HCT116 (cell line): Measurements from ENCODE around the gene BTN1A1. TPM values are rescaled to one million over a fixed set of nuclear protein-coding genes. Genes with fewer than 3 reads are reported as not detected.

Experiments
- ATAC-seq: fragments of 200-7000 bp; cut with Tn5 transposase; 2 replicates; pipeline ENCODE4 v1.9.1; 2020; ENCODE audit warnings: mild to moderate bottlenecking, moderate library complexity
- BruUV-seq: library from RNA; stranded (reverse); fragments of 400-500 nt; replicated peaks from 2 replicates; lab custom pipeline; 2021; lab: Mats Ljungman, UMichigan
- CTCF ChIA-PET: fragments of 300-600 bp; sonication (Branson Sonifier 250); formaldehyde crosslinking; loops from one replicate; lab custom pipeline; 2021; ENCODE audit warnings: antibody characterized with exemption; lab: Charles Lee
- POLR2A ChIA-PET: fragments of 300-600, 350-600 bp; sonication (Branson Sonifier 250); formaldehyde crosslinking; loops from one replicate; lab custom pipeline; 2021; ENCODE audit warnings: antibody characterized with exemption; lab: Charles Lee
- RAD21 ChIA-PET, 2 experiments: fragments of 300-600 bp; sonication (Branson Sonifier 250); formaldehyde crosslinking; loops; one replicate each; lab custom pipeline; 2023; ENCODE audit warnings: low total read pairs in 2 of 2; ENCODE audit not compliant: uncharacterized antibody in 2 of 2, unreplicated experiment in 2 of 2, low non-redundant PET in 1 of 2; lab: Charles Lee
- DNase-seq: peaks from one replicate; pipeline ENCODE4 v3.0.0-alpha.2; 2010; ENCODE audit warnings: low read depth, low spot score
- H2AFZ ChIP-seq: fragments of 200-600 bp; shearing (Covaris generic), sonication (generic); 2 replicates; pipeline ENCODE4 v1.6.1; 2017; ENCODE audit warnings: low read depth, mixed run types, mixed read lengths, antibody characterized with exemption, low read length; ENCODE audit not compliant: poor library complexity, severe bottlenecking
- H3K27ac ChIP-seq: 2 replicates; pipeline ENCODE4 v1.5.1; 2012; ENCODE audit warnings: low read depth, low read length
- H3K27me3 ChIP-seq: fragments of 200-600 bp; sonication (generic); 2 replicates; pipeline ENCODE4 v1.6.1; 2016; ENCODE audit warnings: mixed run types, low read length, mixed read lengths; ENCODE audit not compliant: insufficient read depth
- H3K36me3 ChIP-seq, 2 experiments: fragments of 200-500 bp in 1 of 2; fragments of 200-600 bp in 1 of 2; sonication (Bioruptor generic) in 1 of 2; sonication (generic) in 1 of 2; 2 replicates each; pipeline versions ENCODE4 v1.5.1 to v1.6.1; 2014 to 2016; ENCODE audit warnings: low read length in 2 of 2, inconsistent platforms in 1 of 2, mixed read lengths in 1 of 2, mixed run types in 1 of 2; ENCODE audit not compliant: insufficient read depth in 2 of 2, control insufficient read depth in 1 of 2
- H3K4me1 ChIP-seq, 2 experiments: fragments of 200-600 bp in 1 of 2; sonication (generic) in 1 of 2; 2 replicates each; pipeline versions ENCODE4 v1.5.1 to v1.6.1; 2012 to 2017; ENCODE audit warnings: low read length in 2 of 2, inconsistent platforms in 1 of 2, mild to moderate bottlenecking in 1 of 2, mixed read lengths in 1 of 2, mixed run types in 1 of 2, moderate library complexity in 1 of 2; ENCODE audit not compliant: insufficient read depth in 2 of 2, control insufficient read depth in 1 of 2
- H3K4me2 ChIP-seq: fragments of 200-600 bp; sonication (generic); 2 replicates; pipeline ENCODE4 v1.6.1; 2017; ENCODE audit warnings: mixed run types, low read length, mixed read lengths
- H3K4me3 ChIP-seq, 2 experiments: fragments of 200-600 bp in 1 of 2; sonication (generic) in 1 of 2; replicated peaks in 1 of 2; 2 replicates each; pipeline ENCODE4 v1.5.1; 2011 to 2016; ENCODE audit warnings: low read length in 2 of 2, control low read depth in 1 of 2, low read depth in 1 of 2, mild to moderate bottlenecking in 1 of 2, mixed read lengths in 1 of 2, mixed run types in 1 of 2
- H3K79me2 ChIP-seq: fragments of 200-600 bp; sonication (generic); 2 replicates; pipeline ENCODE4 v1.6.1; 2017; ENCODE audit warnings: mild to moderate bottlenecking, mixed run types, low read length, moderate library complexity, mixed read lengths; ENCODE audit not compliant: insufficient read depth
- H3K9ac ChIP-seq: fragments of 200-600 bp; sonication (generic); 2 replicates; pipeline ENCODE4 v1.6.1; 2016; ENCODE audit warnings: low read length, mixed read lengths
- H3K9me2 ChIP-seq: fragments of 200-600 bp; sonication (generic), shearing (Covaris generic); 2 replicates; pipeline ENCODE4 v1.6.1; 2017; ENCODE audit warnings: mixed run types, mild to moderate bottlenecking, moderate library complexity; ENCODE audit not compliant: insufficient read depth
- H3K9me3 ChIP-seq, 2 experiments: fragments of 200-500 bp in 1 of 2; fragments of 200-600 bp in 1 of 2; sonication (Bioruptor generic) in 1 of 2; sonication (generic) in 1 of 2; 2 replicates each; pipeline ENCODE4 v1.6.1; 2014 to 2017; ENCODE audit warnings: low read length in 2 of 2, mixed read lengths in 2 of 2, inconsistent platforms in 1 of 2, low read depth in 1 of 2, mild to moderate bottlenecking in 1 of 2, mixed run types in 1 of 2, moderate library complexity in 1 of 2; ENCODE audit not compliant: control insufficient read depth in 1 of 2, insufficient read depth in 1 of 2
- H4K20me1 ChIP-seq: fragments of 200-600 bp; sonication (generic), shearing (Covaris generic); 2 replicates; pipeline ENCODE4 v1.6.1; 2017; ENCODE audit warnings: mixed run types, mild to moderate bottlenecking, moderate library complexity; ENCODE audit not compliant: insufficient read depth
- ATF3 ChIP-seq: IDR thresholded peaks from 2 replicates; pipeline ENCODE4 v1.6.1; 2012
- CBX3 ChIP-seq: IDR thresholded peaks from 2 replicates; pipeline ENCODE4 v1.6.1; 2012; ENCODE audit warnings: low read depth
- CEBPB ChIP-seq: IDR thresholded peaks from 2 replicates; pipeline ENCODE4 v1.6.1; 2012; ENCODE audit warnings: low read depth
- CTCF ChIP-seq, 3 experiments: fragments of 200-600 bp in 1 of 3; sonication (generic) in 1 of 3; IDR thresholded peaks in 2 of 3; conservative IDR thresholded peaks in 1 of 3; 2 replicates each; pipeline ENCODE4 v1.5.1; 2012 to 2017; ENCODE audit warnings: low read depth in 2 of 3, low read length in 2 of 3, antibody characterized with exemption in 1 of 3, borderline replicate concordance in 1 of 3, control low read depth in 1 of 3, mild to moderate bottlenecking in 1 of 3, mixed read lengths in 1 of 3, mixed run types in 1 of 3, moderate library complexity in 1 of 3; ENCODE audit not compliant: insufficient read depth in 1 of 3
- EGR1 ChIP-seq: IDR thresholded peaks from 2 replicates; pipeline ENCODE4 v1.6.1; 2012; ENCODE audit warnings: low read depth
- EZH2phosphoT487 ChIP-seq: fragments of 200-600 bp; IDR thresholded peaks from 2 replicates; pipeline ENCODE4 v1.6.1; 2018; ENCODE audit warnings: antibody characterized with exemption, borderline replicate concordance
- FOSL1 ChIP-seq: IDR thresholded peaks from 2 replicates; pipeline ENCODE4 v1.6.1; 2012; ENCODE audit warnings: low read depth
- RAD21 ChIP-seq: IDR thresholded peaks from 2 replicates; pipeline ENCODE4 v1.6.1; 2012; ENCODE audit warnings: low read depth, mild to moderate bottlenecking
- SP1 ChIP-seq: IDR thresholded peaks from 2 replicates; pipeline ENCODE4 v1.6.1; 2012; ENCODE audit warnings: low read depth
- SRF ChIP-seq: IDR thresholded peaks from 2 replicates; pipeline ENCODE4 v1.6.1; 2012; ENCODE audit warnings: low read depth
- YY1 ChIP-seq: IDR thresholded peaks from 2 replicates; pipeline ENCODE4 v1.6.1; 2011; ENCODE audit warnings: low read length, low read depth, moderate library complexity, mild to moderate bottlenecking; ENCODE audit not compliant: insufficient replicate concordance; ENCODE audit errors: extremely low read depth
- ZNF274 ChIP-seq: fragments of 200-500 bp; sonication (Bioruptor generic); IDR thresholded peaks from 2 replicates; pipeline ENCODE4 v1.6.1; 2014; ENCODE audit warnings: mild to moderate bottlenecking, low read depth, low read length, inconsistent platforms
- intact Hi-C: fragments of 100-400 bp; cut with micrococcal nuclease; formaldehyde crosslinking; loops from 2 replicates; pipeline ENCODE4 v1.10.0; 2022
- total RNA-seq: library from RNA; stranded (reverse); gene quantifications from one replicate; pipeline ENCODE4 v1.2.1, GENCODE V29; 2021; ENCODE audit not compliant: unreplicated experiment
- TF ChIP-seq, protein P1 (sequence below): IDR thresholded peaks from 2 replicates; pipeline ENCODE4 v1.6.1; 2011; ENCODE audit warnings: mild to moderate bottlenecking, low read length, moderate library complexity; ENCODE audit not compliant: insufficient replicate concordance; ENCODE audit errors: extremely low read depth
- TF ChIP-seq, protein P2 (sequence below): IDR thresholded peaks from 2 replicates; pipeline ENCODE4 v1.6.1; 2012; ENCODE audit warnings: low read depth

BTN1A1 gene
- total RNA-seq, 1 experiment from 2014 or later: 0.32 TPM

DNA sequence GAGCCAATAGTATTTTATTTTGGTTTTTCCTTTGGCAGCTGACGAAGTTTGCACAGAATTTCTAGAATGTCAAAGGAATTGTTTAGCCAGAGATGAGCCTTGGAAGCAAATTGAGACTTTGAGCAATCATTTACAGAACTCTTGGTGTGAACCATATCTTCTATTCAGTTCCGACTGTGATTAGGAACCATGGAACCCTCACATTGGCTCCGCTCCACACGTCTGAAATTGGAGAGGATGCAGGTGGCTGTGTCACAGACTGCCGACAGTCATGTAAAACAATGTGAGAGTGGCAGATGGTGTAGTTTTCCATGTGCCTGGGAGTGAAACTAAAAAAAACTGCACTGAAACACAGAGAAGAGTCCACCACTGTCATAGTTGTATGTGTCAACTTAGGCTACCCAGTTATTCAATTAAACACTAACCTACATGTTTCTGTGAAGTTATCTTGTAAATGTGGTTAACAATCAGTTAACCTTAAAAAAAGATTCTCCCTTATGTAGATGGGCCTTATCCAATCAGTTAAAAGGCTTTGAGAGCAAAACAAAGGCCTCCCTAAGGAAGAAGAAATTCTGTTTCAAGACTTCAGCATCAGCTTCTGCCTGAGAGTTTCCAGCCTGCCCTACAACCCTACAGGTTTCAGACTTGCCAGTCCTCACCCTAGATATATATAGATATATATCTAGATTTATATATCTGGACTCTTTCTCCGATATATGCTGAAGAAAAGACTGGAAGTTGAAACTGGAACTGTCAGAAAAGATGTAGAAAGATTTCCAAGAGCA is 34.8 kb downstream of the BTN1A1 start (continued):
- no peak for TF ChIP-seq YY1
- no peak for TF ChIP-seq RAD21
- TF ChIP-seq CEBPB: no peak
- TF ChIP-seq FOSL1: no peak

DNA sequence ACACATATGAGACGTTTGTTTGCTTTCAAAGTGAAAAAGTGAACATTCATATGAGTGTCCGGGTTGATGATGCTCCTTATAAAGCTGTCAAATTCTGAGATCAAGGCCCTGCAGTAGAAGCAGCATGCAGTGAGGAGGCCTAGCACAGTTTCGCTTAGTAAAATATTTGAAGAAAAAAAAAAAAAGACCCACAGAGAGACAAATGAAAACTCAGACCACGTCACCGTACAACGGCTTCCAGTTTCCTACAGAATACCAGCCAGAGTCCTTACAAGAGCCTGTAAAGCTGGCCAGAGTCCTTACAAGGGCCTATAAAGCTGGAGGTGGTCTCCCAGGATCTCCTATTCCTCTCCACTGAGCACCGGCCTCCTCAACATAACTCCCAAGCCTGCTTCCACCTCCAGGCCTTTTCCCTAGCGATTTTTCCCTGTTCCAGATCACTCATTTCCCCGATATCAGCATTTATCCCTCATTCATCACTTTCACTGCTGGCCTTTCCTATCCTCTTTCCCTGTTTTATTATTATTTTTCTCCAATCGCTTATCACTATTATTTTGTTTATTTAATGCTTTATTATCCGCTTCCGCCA is 36.6 kb downstream of the BTN1A1 start:
- H3K4me3 ChIP-seq: peak overlapping the region; percentile 19 to 49; a peak in 3 of 4 replicates
- ChIA-PET POLR2A (interaction anchor here (1.3 to 1.6 kb wide), 4 partner anchors 16 to 208 kb away, joined by 3 to 8 read pairs (median 6); no protein-coding TSS in a partner anchor), CTCF (interaction anchor here (0.9 to 2.0 kb wide), 2 partner anchors 35 to 195 kb away, joined by 3 to 7 read pairs; no protein-coding TSS in a partner anchor), RAD21 (interaction anchor here in 1 of 2 experiments (0.9 kb wide), 1 partner anchor 195 kb away, joined by 3 read pairs; no protein-coding TSS in a partner anchor)
- peak overlapping the region; percentile 45 for H3K9ac ChIP-seq
- peaks cover 14 to 53% of the 10 kb centered on the region in 2 experiments for H3K4me1 ChIP-seq
- no peaks in the 10 kb centered on the region for H4K20me1 ChIP-seq
- intact Hi-C loops: loop anchor here (1.0 to 10.0 kb wide), 4 partner anchors 32 to 362 kb away; no protein-coding TSS in a partner anchor
- no peaks in the 10 kb centered on the region for H3K9me2 ChIP-seq
- no peaks in the 10 kb centered on the region for H3K27me3 ChIP-seq
- DNase-seq (no peak), ATAC-seq (no peak)
- no peaks in the 10 kb centered on the region for H3K36me3 ChIP-seq
- H3K4me2 ChIP-seq: peak overlapping the region; percentile 90
- peak overlapping the region; percentile 97 for H2AFZ ChIP-seq
- H3K79me2 ChIP-seq: peaks cover 34% of the 10 kb centered on the region
- no TSS peak for BruUV-seq
- peak overlapping the region; percentile 72 for H3K27ac ChIP-seq
- H3K9me3 ChIP-seq: no peaks in the 10 kb centered on the region
- TF ChIP-seq EZH2phosphoT487 (no peak), ZNF274 (no peak), ATF3 (no peak), CEBPB (no peak), EGR1 (no peak), SP1 (no peak), SRF (no peak), CBX3 (no peak), CTCF (IDR thresholded peaks at IDR 0.05 in 2 of 3, conservative IDR thresholded peaks at IDR 0.05 in 1 of 3; ENCODE audit: borderline replicate concordance in 1 of 3, insufficient read depth in 1 of 3, low read depth in 2 of 3, low read length in 2 of 3) (no peak), YY1 (no peak)
- TF ChIP-seq, protein P1, sequence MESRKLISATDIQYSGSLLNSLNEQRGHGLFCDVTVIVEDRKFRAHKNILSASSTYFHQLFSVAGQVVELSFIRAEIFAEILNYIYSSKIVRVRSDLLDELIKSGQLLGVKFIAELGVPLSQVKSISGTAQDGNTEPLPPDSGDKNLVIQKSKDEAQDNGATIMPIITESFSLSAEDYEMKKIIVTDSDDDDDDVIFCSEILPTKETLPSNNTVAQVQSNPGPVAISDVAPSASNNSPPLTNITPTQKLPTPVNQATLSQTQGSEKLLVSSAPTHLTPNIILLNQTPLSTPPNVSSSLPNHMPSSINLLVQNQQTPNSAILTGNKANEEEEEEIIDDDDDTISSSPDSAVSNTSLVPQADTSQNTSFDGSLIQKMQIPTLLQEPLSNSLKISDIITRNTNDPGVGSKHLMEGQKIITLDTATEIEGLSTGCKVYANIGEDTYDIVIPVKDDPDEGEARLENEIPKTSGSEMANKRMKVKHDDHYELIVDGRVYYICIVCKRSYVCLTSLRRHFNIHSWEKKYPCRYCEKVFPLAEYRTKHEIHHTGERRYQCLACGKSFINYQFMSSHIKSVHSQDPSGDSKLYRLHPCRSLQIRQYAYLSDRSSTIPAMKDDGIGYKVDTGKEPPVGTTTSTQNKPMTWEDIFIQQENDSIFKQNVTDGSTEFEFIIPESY: no peak
- TF ChIP-seq, protein P2, sequence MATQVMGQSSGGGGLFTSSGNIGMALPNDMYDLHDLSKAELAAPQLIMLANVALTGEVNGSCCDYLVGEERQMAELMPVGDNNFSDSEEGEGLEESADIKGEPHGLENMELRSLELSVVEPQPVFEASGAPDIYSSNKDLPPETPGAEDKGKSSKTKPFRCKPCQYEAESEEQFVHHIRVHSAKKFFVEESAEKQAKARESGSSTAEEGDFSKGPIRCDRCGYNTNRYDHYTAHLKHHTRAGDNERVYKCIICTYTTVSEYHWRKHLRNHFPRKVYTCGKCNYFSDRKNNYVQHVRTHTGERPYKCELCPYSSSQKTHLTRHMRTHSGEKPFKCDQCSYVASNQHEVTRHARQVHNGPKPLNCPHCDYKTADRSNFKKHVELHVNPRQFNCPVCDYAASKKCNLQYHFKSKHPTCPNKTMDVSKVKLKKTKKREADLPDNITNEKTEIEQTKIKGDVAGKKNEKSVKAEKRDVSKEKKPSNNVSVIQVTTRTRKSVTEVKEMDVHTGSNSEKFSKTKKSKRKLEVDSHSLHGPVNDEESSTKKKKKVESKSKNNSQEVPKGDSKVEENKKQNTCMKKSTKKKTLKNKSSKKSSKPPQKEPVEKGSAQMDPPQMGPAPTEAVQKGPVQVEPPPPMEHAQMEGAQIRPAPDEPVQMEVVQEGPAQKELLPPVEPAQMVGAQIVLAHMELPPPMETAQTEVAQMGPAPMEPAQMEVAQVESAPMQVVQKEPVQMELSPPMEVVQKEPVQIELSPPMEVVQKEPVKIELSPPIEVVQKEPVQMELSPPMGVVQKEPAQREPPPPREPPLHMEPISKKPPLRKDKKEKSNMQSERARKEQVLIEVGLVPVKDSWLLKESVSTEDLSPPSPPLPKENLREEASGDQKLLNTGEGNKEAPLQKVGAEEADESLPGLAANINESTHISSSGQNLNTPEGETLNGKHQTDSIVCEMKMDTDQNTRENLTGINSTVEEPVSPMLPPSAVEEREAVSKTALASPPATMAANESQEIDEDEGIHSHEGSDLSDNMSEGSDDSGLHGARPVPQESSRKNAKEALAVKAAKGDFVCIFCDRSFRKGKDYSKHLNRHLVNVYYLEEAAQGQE: no peak
